Effector CD8-positive, alpha-beta T cell (primary cell): ENCODE data around the gene CD40.
"Not testable (repeated sequence)": the region's sequence is repeated elsewhere in the genome, so short reads cannot be mapped to it uniquely, and the experiment has no call there.

Experiments
- DNase-seq: peaks from one replicate; lab custom pipeline; 2025; lab: John Stamatoyannopoulos, UW
- total RNA-seq, 4 experiments: gene quantifications; one replicate each; lab custom pipeline; 2026; lab: John Stamatoyannopoulos, UW

The CD40 gene
- total RNA-seq = 0.97 to 9.6 (median 5.9) reads per million in 4 experiments

DNA sequence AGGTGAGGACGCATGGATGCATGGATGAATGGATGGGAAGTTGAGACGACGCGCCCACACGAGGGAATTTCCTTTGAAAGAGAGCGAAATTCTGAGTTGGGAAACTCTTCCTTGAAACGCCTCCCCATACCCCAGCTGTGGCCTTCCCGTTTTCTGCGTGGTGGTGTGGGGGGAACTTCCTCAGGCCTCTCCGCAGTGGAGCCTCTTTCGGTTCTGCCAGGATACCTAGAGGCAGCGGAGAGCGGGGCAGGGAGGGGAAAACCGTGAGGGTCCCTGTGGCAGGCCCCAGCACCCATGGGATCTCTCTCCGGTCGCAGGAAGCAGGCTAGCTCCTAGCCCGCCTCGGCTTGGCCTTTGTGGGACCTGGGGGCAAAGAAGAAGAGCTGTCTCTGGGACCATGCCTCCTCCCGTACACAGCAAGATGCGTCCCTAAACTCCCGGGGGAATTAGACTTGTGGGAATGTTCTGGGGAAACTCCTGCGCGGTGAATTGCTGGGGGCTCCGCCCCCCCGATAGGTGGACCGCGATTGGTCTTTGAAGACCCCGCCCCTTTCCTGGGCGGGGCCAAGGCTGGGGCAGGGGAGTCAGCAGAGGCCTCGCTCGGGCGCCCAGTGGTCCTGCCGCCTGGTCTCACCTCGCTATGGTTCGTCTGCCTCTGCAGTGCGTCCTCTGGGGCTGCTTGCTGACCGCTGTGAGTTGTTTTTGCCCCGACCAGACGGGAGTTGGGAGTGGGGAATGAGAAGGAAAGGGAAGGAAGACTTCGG lies at the start of gene CD40:
Gene CD40 (plus strand): TSS at position 611 of the 764 bp plus-strand sequence. CDS start 30 bp downstream, at position 641.
- DNase-seq = peak; percentile 66

DNA sequence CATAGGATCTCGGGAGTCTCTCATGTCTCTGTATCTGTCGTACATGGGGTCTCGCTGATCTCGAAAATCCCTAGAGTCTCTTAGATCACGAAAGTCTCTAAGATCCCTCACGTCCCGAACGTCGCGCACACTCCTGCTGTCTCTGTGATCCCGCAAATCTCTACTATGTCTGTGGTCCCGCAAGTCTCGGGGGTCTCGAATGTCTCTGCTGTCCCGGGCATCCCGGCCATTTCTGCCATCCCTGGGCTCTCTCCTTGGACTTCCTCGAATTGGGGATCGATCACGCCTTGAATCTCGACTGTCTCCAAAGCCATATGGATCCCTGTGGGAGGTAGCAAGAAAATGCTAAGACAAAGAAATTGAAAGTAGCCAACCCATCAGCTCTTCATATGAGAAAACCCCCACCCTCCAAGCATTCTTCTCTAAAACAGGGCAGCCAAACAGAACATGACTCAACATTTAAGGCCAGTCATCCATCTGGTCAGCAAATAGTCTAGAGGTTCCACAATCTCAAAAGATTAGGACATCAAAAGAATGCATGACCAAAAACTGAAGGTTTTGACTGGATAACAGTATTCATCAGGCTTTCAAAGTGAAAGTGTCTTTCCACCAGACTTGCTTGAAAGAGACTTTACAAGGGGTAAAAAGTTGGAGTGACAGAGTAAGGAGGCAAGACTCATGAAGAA lies 47.8 kb upstream of the CD40 start:
- DNase-seq = no peak

DNA sequence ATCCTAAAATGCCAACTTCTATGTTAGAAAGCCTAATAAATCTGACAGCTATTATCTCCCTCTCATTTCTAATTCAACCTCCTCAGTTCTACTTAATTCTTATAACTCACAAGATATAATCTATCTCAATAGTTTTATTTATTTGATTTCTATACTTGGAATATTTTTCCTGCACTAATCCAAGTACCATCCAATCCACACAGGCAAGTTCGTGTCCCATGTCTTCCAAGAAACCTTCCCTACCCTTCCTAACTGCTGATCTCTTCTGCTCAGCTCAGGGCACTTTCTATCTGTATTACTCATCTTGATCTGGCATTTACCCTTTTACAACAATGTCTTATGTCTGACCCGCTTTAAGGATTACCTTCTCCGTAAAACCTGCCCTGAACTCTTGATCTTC lies 46.5 kb upstream of the CD40 start:
- no peak for DNase-seq

DNA sequence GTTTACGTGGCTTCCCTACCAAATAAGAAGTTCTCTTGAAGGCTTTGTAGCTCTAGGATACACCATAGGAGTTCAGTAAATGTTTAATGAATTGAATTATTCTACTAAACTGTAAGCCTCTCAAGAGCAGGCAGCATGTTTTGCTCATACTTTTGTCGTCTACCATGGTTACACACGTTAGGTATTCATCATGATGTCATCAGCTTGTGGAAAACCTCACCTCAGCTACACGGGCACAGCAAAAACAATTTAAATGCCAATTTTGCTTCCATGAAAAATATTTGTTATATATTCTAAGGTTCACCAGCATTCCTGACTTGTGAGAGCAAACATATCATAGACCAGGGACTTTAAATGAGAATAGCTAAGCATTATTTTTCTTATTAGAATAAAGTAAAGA lies 45.1 kb upstream of the CD40 start:
- DNase-seq = no peak

DNA sequence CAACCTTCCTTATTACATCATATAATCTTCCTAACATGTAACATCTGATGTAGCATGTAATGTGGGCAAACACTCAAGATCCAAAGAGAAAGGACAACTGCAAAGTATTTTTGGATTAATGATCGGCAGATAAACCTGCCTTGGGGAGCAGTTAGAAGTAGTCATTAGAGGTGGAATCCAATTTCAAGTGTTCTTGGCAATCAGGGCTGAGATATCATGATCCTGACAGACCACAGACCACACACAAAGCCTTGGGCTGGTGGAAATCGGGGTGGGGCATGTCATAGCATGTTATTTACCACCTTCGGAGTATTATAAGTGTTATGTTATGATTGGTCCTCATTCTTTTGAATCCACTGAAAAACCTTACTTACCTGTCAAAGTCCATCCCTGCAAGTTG lies 44.7 kb upstream of the CD40 start:
- DNase-seq = no peak

DNA sequence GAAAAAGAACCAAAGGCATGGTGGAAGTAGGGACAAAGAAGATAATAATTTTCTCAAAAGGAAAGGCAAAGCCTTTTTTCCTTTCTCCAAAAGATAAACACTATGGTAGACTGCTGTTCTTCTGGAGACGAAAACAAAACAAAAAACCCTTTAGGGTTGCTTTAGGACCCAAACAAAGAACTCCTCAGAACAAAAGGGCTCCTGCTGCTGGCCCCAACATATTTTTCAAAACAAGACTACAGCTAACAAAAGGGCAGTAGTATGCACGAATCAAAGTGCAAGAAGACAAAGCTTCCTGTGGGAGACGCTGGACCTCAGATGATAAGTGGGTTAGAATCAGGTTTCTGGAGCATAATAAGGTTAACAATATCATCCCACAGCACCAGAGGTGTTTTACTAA lies 44.1 kb upstream of the CD40 start:
- no peak for DNase-seq

DNA sequence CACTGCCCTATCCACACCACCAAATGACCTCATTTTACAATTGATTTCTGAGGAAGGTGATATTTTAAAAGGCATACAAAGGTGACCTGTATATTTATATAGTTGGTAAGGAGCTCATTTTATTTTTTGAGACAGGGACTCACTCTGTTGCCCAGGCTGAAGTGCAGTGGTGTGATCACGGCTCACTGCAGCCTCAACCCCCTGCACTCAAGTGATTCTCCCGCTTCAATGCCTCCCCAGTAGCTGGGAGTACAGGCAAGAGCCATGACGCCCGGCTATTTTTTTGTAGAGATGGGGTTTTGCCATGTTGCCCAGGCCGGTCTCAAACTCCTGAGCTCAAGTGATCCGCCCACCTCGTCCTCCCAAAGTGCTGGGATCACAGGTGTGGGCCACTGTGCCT lies 41.3 kb upstream of the CD40 start:
- no peak for DNase-seq

DNA sequence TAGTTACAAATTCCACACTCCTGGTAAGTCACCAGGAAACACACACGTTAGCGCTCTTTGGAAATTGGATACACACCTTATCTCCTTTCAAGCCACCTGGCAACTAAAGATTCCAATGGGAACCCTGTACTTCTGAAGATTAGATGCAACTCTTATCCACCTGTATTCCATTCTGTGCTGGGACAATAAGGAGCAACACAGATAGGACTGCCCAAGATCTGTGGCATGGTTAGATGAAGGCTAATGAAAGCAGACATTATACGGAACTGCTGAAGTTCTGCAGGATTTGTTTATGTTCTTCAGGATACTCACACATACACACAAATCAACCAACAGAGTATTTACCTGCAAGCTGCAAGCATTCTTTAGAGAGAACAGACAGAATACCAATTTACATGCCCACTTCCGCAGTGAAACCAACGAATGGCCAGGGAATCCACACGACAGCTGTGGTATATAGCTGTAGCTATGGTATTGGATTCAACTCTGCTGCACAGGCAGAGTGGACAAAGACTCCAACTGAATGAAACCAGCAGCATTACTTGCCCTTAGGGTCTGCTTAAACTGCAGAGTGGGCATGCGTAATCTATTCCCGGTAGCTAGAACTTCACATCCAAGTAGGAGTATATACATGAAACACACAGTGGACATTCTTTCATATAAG lies 40.3 kb upstream of the CD40 start:
- no peak for DNase-seq

DNA sequence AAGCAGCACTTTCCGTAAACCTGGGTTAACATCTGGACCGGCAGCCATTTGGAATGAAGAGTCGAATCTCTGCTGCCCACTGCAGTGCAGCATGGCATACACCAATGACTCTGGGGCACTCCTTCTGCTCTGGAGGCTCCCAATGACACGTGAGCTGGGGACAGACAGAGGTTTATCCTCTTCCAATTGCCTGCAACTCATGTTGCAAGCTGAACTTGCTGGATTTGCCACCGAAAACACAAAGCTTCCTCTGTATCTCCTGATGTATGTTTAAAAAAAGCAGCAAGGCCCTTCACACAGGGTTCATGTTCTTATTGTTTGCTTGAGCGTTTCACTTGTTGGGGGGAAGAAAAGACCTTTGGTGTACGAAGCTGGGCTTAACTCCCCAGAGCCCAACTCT lies 39.2 kb upstream of the CD40 start:
- DNase-seq = no peak

DNA sequence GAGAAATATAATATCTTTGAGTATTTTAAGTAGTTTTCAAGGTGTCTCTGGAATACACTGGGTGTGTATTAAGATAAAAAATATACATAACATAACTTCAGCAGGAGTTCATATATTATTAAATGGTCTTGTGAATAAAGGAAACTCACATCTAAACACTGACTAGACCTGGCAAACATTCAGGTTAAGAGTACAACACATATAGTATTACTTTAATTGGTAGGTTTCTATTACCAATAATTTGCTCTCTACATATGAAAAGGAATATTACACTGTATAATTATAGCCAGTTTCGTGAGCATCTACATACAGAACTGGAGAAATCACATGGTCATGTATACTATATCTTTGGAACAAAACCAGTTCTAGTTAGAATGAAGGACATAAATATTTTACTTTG lies 37.0 kb upstream of the CD40 start:
- DNase-seq = no peak

DNA sequence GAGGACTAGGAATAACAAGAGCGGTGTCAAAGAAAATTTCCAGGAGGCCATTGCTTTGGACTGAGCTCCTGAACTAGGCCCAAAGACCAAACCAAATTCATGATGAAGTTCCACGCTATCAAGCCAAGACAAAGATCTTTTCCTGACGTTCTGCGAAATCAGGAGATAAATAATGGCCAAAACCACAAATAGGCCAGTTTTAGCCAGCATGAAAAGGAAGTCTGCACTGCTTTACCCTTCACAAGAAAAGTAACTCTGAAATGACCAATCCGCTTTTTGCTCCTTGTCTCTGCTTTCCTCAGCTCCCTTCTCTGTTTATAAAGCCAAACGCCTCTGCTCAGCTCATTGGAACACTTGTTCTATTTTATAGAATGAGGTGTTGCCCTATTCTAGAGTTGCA lies 35.0 kb upstream of the CD40 start:
- DNase-seq = no peak

DNA sequence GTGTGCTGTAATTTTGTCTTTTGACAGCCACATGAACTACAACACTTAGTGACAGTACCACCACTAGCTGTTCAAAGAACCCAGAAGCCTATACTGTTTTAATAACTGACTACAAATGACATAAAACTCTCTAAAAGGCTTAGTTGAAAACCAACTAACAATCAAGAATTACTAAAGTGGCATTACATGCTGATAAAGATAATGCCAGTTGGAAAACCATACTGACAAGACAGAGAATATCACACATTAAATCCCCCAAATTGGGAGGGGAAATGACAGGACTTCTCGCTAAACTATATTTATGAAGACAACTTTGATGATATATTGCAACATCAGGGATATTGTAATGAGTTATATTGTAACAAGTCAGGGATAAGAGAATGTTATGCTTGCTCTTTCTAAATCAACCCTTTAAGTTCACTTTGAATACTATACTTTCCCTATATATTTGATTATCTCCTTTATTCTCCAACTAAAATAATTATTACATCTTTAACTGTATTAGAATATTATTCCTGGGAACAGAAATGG lies 34.5 kb upstream of the CD40 start:
- DNase-seq = no peak

DNA sequence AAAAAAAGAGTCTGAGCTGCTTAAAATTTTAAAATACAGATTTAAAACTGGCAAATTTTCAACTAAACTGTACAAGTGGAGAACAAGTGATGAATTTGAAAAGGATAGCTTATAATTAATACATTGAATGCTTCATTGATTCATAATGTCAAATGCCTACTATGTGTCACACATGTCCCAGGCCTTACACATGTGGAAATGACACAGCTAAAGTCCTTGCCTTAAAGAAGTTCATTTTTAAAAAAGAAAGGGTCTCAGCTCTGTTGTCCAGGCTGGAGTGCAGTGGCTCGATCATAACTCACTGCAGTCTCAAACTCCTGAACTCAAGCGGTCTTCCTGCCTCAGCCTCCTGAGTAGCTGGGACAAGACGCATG lies 33.3 kb upstream of the CD40 start:
- no peak for DNase-seq

DNA sequence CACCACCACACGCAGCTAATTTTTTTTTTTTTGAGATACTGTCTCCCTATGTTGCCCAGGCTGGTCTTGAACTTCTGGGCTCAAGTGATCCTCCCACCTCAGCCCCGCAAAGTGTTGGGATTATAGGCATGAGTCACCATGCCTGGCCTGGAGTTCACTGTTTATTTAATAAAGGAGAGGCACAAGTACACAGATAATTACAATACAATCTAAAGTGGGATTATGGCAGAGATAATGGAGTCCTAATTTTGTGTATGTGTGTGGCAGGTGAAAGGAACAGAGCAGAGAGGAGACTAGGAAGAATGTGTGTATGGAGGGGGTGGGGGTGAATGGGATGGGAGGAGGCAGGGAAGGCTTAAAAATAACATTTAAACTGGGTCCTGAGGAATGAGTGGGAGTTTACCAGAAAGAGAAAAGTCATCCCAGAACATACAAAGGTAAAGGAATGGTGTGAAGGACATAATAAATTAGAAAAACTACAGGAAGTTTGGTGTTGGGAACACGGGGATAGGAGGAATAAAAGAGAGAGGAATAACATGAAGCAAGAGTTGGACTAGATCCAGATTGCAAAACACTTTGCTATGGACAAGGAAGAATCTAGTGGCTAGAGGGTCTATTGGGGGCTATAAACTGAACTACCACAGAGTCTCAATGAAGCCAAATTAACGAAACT lies 32.8 kb upstream of the CD40 start:
- DNase-seq = no peak

DNA sequence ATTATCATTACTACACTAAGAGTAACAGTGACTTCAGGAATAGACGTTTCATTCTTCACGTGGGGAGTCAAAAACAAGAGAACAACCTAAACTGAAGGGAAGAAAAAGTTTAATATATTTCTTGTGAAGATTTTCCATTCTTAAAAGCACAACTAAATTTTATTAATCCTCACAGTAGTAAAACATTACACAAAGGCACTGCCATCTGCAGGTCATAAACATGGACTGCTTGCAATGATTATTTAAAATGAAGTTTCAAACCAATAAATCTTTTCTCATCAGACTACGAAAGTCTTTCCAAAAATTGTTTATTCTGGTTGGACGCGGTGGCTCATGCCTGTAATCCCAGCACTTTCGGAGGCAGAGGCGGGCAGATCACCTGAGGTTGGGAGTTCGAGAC lies 31.0 kb upstream of the CD40 start:
- no peak for DNase-seq

DNA sequence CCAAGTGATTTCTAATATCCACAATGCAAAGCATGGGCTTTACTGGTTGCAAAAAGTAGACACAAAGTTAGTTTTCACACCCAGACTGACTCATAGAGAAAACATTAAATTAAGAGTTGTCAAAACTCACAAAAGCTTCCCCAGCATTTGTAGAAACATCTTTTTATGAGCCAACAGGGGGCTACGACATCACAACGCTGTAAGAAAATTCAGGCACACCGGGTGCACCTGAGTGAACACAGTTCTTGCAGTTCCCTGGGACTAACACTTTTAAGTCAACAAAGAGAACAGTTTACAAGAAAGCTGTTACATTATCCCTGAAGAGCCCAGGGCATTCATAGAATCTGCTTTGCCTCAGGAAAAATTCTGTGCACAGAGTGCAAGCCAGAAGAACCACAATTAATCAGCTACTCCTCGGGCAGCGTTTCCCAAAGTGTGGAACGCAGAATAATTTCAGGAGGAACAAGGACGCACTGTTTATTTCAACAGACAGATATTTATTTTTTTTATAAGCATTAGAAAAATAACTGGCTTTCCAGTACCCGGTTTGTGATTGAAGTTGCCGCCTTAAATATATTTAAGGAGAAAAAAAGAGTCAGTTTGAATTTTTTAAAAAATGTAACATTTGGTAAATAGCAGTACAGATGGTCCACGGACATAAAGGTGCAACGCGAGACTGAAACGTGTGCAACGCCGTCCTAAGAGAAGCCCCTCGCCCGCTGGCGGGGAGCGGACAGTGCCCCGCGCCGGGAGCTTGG lies 29.5 kb upstream of the CD40 start:
- DNase-seq = no peak

DNA sequence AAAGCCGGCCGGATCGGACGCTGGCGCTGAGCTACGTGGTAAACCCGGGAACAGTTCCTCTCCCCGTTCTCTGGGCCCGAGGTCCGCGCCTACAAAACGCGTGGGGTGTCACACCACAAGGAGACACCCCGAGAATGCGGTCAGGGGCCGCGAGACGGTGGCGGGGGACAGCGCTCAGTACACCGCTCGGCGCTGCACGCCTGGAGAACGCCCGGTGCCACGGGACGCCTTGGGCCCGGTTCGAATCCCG lies 29.0 kb upstream of the CD40 start:
- peak; percentile 38 for DNase-seq

DNA sequence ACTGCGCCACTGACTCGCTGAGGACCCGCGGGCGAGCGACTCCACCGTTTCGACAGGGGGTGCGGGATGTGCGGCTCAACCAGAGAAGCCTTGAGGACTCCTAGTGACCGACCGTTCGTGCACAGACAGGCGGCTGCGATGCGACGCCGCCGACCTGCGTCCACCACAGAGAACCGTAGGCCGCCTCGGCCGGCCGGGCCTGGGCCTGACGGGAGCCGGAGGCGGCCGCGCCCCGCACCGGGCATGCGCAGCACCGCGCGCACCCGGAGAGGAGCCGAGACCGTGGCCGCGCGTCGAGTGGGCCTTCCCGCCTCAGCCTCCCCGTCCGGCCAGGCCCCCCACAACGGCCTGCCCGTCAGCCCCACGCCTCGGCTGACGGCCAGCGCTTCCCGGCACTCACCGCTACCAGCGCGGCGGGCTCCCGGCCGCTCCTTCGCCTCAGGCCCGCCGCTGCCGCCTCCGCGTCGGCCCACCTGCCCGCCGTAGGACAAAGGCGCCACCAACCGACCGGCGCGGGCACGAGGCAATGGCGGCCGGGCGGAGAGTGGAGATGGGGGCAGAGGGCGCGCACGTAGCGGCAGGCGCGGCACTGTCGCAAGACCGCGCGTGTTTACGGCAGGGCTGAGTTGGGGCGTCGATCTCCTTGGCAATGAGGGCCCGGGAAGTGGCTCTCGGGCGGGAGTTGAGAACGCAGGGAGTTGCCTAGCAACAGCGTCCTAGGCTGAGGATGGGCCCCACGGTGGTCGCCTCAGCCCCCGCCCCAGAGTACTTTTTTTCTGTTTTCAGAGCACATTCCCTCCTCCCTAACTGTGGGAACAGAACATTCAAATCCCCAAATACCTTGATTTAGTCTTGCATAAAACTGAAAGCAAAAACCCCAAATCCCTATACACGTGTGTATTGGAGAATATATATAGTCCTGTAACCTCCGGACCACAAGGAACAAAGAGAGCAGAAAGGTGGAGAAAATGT lies 28.4 kb upstream of the CD40 start, which contains the start of gene NCOA5:
Gene NCOA5 (minus strand): TSS at position 546 of the 972 bp plus-strand sequence. CDS start 10,538 bp downstream, outside the sequence.
- DNase-seq = peak; percentile 85

DNA sequence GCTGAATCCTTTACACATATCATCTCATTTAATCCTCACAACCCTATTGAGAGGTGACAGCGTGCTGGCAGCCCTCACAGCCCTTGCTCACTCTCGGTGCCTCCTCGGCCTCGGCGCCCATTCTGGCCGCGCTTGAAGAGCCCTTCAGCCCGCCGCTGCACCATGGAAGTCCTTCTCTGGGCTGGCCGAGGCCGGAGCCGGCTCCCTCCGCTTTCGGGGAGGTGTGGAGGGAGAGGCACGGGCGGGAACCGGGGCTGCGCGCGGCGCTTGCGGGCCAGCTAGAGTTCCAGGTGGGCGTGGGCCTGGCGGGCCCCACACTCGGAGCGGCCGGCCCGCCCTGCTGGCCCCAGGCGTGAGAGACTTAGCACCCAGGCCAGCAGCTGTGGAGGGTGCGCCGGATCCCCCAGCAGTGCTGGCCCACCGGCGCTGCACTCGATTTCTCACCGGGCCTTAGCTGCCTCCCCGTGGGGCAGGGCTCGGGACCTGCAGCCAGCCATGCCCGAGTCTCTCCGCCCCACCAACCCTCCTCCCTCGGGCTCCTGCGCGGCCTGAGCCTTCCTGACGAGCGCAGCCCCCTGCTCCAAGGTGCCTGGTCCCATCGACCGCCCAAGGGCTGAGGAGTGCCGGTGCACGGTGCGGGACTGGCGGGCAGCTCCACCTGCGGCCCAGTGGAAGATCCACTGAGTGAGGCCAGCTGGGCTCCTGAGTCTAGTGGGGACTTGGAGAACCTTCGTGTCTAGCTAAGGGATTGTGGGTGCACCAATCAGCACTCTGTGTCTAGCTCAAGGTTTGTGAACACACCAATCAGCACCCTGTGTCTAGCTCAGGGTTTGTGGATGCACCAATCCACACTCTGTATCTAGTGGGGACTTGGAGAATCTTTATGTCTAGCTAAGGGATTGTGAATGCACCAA lies 26.2 kb upstream of the CD40 start:
- DNase-seq = not testable (repeated sequence)
